GM18520 (cell line): ENCODE data around the gene PLEKHH3.

Experiments used
- ATAC-seq: cut with Tn5 transposase; IDR thresholded peaks from one replicate; pipeline ENCODE4 v1.9.1; 2021; ENCODE audit not compliant: unreplicated experiment

Gene PLEKHH3

DNA sequence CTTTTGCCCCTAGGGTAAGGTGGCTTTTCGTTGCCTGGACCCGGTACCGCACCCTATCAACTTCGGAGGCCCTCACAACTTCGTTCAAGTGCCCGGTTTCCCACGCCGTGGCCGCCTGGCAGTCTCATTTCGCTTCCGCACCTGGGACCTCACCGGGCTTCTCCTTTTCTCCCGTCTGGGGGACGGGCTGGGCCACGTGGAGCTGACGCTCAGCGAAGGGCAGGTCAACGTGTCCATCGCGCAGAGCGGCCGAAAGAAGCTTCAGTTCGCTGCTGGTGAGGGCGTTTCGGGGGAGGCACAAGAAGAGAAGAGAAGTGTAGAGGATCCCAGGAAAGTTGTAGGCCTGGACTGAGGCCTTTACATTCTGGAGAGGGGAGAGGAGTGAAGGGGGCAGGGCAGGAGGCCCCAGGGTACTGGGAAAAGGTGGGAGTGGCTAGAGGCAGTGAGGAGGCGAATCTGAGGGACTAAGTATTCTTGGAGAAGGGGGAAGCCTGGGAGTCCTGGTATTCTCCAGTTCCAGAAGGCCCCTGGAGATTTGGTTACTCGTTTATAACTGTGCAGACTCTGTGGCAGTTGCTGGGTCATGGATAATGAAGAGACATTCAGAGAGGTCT, 11.0 kb upstream of the PLEKHH3 start:
- no peak for ATAC-seq

DNA sequence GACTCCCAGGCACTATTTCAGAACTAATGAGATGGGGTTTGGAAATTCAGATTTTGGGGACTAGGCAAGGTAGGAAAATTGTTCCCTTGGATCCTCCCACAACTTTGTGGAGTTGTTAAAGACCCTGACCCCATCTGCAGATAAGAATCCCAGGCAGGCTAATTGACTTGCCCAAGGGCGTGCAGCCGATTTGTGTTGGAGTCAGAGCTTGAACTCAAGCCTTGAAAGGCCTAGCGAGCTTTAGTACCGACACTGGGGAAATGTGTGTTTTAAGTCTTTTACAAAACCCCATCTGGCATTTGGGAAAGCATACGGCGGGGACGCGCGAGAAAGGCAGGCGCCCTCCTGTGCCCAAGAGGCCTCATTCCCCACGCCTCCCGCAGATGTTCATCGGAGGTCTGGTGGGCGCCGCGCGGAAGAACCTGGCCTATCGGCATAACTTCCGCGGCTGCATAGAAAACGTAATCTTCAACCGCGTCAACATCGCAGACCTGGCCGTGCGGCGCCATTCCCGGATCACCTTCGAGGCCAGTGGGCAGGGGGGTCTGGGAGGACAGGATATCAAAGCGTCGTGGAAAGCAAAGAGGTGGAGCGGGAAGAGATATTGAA, 9.8 kb upstream of the PLEKHH3 start:
- ATAC-seq: no peak

DNA sequence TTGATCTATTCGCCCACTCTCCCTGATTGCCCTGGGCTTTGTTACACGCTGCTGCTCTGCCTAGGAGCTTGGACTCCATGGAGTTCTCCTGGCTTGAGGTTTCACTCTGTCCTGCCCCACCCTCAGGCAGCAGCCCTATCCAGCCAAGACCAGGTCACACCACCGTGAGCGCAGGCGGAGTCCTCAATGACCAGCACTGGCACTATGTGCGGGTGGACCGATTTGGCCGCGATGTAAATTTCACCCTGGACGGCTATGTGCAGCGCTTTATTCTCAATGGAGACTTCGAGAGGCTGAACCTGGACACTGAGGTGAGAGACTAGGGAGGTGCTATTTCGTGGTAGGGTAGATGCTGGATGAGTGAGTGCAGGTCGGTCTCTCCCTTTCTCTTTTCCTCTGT, 9.0 kb upstream of the PLEKHH3 start:
- no peak for ATAC-seq

DNA sequence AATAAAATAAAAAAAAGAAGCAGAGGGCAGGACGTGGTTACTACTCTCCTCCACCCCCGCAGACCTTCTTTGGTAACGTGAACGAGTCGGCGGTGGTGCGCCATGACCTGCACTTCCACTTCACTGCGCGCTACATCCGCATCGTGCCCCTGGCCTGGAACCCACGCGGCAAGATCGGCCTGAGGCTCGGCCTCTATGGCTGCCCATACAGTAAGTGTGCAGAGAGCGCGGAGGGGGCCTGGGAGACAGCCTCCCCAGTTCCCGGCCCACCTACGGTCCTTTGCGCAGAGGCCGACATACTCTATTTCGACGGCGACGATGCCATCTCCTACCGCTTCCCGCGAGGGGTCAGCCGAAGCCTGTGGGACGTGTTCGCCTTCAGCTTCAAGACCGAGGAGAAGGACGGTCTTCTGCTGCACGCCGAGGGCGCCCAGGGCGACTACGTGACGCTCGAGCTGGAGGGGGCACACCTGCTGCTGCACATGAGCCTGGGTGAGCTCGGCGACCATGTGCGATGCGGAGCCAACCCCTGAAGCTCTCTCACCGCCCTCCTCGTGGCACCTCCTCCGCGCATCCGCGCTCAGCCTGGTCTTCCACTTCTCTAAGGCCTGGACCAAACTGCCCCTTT, 8.2 kb upstream of the PLEKHH3 start:
- no peak for ATAC-seq

DNA sequence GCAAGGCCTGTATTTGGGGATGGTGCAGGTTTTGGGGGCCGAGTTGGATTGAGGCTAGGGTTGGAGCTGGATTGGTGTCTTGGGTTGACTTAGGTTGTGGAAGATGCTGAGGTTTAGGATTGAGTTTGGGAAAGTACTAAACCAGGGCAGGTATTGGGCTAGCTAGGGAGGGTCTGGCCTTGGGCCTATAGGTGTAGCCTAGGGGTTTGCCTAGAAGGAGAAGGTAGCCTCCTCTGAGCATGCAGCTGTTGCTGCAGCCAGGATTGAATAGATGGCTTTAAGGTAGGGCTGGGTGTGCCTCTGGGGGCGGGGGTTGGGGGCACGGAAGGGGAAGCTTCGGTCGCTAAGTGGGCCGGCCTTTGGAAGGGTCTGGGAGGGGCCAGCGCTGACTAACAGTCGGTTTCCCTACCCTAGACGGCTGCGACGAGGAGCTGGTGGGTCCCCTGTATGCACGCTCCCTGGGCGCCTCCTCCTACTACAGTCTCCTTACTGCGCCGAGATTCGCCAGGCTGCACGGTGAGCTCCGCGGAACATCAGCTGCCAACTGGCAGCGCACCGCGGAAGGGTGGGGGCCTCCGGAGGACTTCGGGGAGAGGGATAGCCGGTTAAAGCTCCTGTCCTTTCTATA, 6.7 kb upstream of the PLEKHH3 start:
- ATAC-seq: no peak

DNA sequence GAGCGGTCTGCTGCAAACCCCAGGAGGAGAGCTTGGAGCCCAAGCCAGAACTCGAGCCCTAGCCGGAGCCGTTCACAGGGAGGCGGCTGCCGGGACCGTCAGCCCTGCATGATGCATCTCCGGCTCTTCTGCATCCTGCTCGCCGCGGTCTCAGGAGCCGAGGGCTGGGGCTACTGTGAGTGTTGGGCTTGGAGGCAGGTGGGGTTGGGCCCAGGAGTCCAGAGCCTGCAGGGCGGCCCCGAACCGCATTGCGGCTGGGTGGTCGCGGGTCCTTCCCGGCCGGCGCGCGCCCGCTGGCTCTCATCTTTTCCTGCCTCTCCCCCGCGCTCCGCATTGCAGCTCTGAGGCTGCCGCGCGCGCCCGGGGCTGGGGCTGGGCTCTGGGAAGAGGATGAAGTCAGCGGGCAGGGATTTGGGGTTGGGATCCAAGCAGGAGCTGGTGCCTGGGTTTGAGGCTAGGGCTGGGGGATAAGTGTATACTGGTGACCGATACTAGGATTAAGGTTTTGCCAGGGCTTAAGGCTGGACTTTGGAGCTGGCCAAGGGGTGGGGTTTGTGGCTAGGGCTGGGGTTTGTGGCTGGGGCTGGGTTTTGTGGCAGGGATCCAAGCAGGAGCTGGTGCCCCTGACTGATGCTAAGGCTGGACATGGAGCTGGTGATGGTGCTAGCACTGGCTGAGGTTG, 6.1 kb upstream of the PLEKHH3 start:
- no peak for ATAC-seq

DNA sequence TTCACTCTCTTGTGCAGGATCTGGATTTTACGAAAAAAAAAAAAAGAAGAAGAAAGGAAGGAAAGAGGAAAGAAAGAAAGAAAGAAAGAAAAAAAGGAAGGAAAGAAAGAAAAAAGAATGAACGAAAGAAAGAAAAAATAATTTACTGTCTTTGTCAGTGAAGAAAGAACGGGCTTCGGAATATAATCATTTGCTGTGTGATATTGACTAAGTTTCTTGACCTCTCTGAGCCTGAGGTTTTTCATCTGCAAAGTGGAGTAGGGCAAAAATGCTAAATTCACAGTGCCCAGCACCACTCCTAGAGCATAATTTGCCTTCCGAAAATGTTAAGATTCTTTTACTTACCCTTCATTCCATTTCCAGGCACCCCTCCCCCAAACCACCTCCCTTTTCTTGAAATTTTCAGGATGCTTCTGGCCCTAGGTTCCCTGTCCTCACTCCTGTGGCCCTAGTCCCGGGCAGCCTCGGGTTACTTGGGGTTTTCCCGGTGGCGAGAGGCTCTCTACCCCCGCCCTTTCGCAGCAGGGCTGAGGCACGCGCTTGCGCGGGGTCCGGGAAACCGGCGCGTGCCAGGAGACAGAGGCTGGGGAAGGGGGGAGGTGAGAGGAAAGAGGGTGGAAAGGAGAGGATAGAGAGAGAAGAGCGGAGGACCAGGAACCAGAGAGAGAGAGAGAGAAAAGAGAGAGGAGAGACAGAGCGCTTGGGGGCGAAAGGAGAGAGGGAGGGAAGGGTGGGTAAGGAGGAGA, 5.4 kb upstream of the PLEKHH3 start, which contains the start of gene CNTNAP1:
CNTNAP1 (plus strand) TSS at position 556 of the 746 bp plus-strand sequence. CDS start 299 bp downstream, outside the sequence.
- no peak for ATAC-seq

DNA sequence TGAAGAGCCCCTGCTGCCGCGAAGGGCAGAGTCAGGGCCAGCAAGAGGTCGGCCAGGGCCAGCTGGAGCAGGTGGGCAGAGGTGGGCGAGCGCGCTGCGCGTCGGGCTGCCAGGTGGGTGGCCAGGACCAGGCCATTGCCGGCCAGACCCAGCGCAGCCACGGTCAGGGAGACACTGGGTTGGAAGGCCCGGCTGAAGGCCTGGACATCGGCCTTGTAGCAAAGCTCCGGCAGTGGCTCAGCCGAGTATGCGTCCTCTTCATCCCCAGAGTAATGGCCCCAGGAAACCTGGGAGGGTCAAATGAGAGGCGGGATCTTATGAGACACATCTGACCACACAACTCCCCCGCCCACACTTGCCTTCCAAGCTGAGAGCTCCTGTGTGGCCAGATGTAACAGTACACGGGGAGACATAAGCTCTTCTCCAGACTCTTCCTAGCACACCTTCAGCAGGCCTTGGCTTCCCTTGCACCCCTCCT, 3.6 kb upstream of the PLEKHH3 start:
- no peak for ATAC-seq

DNA sequence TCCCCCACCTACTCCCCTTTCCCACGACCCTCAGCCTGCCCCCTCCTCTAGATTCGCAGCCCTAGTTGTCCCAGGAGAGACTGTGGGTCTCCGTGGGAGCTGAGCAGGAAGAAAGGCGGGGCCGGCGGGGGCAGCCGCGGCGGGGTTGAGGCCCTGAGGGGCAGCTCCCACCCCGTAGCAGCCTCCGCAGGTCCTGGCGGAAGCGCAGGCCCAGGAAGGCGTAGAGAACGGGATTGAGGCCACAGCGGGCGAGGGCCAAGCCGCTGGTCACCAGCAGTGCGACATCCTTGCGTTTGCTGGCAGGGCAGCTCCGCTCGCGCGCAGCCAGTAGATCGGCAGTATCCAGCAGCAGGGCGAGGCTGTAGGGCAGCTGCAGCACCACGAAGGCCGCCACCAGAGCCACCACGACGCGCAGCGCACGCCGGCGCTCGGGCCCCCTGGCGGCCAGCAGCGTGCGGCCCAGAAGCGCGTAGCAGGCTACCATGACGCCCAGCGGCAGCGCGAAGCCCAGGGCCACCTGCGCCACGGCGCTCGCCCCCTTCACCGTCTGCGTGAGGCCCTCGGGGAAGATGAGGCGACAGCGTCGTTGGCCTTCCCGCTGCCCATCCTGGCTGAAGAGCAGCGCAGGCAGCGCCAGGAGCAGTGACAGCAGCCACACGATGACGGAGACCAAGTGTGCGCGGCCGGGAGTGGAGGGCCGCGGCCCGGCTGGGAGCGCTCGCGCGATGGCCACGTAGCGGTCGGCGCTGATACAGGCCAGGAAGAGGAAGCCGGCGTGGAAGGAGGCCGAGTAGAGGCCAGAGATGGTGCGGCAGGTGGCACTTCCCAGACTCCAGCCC, 2.9 kb upstream of the PLEKHH3 start:
- ATAC-seq: no peak

DNA sequence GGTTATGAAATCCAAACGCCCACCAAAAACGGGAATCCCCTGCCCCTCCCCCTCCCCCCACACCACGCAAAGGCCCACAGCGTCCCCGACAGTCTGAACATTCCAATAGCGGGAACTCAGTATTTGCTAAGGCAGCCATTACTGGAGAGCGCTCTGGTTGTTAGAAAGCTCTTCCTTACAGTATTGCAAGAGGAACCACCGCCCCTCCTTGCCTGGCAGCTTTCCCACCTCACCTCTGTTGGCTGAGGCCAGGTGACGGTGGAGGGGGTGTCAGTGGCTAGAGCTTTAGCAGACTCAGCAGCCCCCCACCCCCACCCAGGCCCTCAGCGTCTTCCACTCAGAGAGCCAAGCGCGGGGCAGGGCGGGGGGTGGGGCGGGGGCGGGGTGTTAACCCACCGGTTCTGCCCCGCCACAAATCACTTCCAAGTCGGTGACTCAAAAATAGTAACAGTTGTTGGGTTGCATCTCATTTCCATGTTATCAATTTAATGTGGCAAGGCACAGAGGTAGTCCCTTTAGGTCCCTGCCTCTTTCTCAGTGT, 2.2 kb upstream of the PLEKHH3 start:
- ATAC-seq: no peak

DNA sequence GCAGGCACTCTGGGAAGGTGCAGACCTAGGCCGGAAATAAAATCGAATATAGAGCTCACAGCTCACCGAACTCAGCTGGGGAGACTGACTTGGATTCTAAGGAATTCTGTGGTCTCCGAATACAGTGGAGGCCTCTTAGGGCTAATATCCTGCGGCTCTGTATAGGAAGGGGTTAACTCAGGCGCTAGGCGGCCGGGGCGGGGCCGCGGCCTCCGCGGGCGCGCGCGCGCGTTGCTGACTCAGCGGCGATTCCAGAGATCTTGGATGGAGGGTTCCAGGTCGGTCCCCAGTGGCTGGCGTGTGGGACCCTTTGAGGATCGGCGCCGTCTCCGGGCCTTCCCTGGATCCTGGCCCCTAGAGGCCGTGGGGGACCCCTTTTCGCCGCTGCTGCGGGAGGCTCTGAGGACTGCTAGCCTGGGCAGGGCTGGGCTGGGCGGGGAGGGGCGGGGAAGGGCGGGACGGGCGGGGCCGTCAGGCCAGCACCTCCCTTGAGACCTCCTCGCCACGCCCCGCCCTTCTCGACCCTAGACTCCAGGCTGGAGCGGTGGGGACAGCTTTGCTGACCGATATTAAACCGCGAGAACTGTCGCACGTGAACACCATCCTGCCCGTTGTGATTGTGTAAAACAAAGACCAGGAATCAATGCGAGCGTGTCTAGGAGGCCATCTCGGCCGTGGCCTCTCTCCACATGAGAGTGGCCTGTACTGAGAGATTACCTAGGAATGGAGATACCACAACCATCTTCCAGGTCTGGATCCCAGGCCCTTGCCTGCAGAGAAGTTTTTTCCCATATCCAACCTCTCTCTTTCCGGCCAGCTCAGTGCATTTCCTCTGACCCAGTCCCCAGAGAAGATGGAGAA, 1.4 kb upstream of the PLEKHH3 start:
- ATAC-seq: peak; percentile 26

DNA sequence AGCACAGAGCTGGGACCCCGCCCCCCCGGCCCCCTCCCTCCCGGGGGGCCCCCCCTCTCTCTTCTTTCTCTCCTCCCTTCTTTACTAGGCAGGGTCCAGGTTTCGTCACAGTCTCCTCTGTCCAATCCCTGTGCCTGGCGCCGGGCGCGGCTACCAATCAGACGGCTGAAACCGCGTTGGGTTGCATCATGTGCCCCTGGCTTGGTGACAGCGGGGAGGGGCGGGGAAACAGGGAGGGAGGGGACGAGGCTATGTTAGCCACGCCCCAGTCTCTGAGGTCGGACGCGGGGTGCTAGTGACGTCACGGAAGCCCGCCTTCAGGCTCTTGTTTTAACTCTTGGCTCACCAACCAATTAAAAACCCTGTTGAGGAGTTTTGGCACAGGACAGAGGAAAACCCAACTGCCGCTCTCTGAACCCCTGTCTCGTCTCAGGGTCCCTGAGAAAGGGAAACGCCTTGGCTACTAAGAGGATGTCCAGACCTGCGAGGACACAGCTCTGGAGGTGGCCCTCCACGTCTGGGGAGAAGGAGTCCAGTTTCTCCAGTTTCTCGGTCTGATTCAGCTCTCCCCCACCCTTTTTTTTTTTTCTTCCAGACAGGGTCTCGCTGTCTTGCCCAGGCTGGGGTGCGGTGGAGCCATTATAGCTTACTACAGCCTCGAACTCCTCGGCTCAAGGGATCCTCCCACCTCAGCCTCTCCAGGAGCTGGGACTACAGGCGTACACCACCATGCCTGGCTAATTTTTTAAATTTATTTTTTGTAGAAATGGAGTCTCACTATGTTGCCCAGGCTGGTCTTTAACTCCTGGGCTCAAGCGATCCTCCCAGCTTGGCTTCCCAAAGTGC, 441 bp upstream of the PLEKHH3 start:
- ATAC-seq: peak; percentile 68

DNA sequence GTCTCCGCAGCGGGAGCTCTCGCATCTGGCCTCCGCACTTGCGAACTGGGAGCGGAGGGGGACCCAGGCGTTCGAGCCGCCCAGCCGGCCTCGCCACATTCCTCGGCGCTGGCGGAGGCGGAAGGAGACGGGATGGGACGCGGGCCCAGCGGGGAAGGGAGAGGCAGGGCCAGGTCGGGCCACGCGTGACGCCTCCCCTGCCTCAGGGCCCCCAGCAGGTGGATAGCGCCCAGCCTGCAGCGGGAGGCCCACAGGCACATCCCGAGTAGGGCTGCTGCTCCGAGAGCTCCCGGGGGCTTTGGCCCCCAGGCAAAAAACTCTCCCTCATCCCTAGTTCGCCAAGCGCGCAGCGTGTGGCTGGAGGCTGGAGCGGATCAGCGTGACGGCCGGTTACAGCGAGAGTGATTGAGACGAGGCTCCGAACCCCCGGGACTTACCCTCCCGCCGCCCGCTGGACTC, 800 bp downstream of the PLEKHH3 start:
- no peak for ATAC-seq

DNA sequence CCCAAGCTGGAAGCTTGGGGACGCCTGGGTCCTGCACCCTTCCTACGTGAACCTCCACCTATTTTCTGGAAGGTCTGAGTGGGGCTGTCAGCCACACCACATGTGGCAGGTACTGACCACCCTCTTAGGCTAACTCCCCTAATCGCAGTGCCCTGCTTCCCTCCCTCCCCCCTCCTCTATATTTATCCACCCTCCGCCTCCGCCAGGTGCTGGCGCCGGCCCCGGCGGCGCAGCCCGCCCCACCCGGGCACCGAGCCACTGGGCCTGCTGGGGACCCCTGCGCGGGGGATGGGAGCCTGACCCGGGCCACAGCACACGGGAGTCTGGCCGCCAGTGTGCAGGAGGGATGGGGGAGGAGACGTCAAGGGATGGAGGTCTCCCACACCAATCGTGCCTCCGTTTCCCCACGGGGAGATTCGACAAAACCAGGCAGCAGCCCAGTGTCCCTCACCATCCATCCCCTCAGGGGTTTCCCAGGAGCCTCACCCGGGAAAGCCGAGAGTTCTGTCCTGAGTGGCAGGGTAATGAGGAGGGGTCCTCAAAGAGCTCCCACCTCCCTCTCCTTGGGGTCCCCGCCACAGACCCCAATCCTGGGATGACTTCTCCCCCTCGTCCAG, 1.3 kb downstream of the PLEKHH3 start:
- no peak for ATAC-seq

DNA sequence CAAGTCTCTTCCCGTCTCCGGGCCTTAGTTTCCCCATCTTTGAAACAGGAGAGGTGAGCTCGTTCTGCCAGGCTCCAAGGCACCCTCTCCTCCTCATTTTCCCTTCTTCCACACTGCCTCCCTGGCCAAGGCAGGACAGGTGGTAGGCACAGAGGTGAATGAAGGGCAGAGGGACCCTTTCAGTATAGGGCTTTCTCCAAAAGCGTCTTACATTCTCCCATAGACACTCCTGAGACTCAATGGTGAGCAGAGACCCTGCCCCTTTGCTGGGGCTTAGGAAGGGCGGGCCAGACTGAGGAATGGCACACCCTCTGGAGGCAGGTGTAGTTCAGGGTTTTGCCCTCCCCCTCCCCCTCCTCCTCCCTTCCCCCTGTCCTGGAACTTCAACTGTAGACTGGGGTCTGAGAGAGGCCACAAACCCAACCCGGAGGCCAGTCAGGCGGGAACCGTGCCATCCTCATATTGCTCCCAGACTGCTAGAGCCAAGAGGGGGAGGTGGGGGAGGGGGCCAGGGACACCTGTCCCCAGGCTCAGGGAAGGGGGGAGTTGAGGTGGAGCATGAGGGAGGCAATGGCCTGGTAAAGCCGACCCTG, 1.9 kb downstream of the PLEKHH3 start:
- no peak for ATAC-seq

DNA sequence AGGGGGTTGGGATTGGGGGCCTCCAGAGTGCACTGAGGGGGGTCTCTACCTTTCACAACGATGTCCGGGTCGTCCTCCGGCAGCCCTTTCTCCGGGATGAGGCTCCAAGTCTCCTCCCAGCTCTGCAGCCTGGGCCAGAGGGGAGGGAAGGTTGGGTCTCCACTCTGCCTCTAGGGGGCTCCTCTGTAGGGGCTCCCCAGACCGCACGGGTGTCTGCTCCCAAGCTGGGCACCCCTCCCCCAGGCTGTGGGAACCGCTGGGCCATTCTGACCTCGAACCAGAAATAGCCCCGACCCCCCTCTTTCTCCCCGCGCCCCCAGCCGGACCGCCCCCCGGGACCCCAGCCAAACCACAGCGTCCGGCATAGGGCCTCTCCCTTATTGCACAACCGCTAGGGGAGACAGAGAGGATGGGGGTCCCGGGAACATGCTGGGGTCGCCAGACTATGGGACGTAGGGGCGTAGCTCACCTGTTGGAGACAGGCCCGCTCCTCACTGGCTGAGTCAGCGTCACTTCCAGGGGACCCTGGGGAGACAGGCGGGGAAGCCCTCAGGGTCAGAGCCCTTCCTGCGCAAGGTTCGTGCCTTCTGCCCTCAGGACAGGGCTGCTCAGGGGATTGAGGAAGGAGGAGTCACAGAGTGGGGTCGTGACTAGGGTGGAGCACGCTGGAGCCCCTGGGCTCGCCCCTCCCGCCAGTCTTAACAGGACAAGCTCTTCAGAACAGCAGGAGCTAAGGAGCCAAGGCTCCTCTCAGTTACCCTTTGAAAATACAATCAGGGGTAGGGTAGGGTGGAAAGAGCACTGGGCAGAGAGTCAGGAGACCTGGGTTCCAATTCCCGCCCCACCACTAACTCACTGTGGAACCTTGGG, 2.7 kb downstream of the PLEKHH3 start:
- no peak for ATAC-seq
